T-helper 1 cell treated with Interleukin-12 subunit alpha and Interleukin-12 subunit beta and Interleukin-4 antibody, amounts not matched to agents 30 ng/mL and 1 ng/mL, for 36 hours (primary cell): Measurements from ENCODE around the gene ZNF879. TPM values are rescaled to one million over a fixed set of nuclear protein-coding genes. Genes with fewer than 3 reads are reported as not detected.

ENCODE experiments used
- intact Hi-C: fragments of 100-400 bp; cut with micrococcal nuclease; formaldehyde crosslinking; loops from one replicate; pipeline ENCODE4 v1.15.1; 2024
- total RNA-seq: library from RNA; stranded (reverse); gene quantifications from 2 replicates; pipeline ENCODE4 v1.2.3, GENCODE V29; 2022

The ZNF879 gene
- total RNA-seq, 1 donor from 2014 or later = 3.9 TPM

DNA sequence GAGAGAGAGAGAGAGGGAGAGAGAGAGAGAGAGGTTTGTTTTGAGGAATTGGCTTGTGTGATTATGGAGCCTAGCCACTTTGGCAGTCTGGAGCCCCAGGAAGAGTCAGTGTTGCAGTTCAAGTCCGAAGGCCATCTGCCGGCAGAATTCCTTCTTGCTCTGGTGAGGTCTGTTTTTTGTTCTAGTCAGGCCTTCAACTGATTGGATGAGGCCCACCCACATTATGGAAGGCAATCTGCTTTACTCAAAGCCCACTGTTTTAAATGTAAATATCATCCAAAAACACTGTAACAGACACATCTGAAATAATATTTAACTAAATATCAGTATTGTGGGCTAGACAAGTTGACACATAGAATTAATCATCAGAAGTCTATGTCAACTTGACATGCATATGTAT, 17.0 kb upstream of the ZNF879 start:
- intact Hi-C loops = no loop called here

DNA sequence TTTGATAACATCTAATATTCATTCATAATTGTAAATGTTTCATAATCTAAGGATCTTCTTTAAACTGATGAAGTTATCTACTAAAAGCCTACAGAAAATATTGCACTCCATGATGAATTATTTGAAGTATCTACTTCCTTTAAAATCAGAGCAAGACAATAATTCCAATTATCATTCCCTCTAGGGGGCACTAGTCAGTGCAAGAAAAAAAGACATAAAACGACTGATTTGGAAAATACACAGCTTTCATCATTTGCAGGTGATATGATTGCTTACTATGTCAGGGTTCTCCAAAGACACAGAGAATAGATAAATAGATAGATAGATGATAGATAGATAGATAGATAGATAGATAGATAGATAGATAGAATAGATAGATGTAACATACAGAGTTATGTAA, 14.9 kb upstream of the ZNF879 start:
- intact Hi-C loops = no loop called here

DNA sequence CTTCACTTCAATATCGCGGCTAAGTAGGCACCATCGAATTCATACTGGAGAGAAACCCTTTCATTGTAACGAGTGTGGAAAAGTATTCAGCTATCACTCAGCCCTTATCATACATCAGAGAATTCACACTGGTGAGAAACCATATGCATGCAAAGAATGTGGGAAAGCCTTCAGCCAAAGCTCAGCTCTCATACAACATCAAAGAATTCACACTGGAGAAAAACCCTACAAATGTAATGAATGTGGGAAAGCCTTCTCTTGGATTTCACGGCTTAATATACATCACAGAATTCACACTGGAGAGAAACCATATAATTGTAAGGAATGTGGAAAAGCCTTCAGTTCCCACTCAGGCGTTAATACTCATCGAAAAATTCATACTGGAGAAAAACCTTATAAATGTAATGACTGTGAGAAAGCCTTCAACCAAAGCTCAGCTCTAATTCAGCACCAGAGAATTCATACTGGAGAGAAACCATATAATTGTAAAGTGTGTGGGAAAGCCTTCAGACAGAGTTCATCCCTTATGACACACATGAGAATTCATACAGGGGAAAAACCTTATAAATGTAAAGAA, 9.5 kb downstream of the ZNF879 start:
- intact Hi-C loops = no loop called here

DNA sequence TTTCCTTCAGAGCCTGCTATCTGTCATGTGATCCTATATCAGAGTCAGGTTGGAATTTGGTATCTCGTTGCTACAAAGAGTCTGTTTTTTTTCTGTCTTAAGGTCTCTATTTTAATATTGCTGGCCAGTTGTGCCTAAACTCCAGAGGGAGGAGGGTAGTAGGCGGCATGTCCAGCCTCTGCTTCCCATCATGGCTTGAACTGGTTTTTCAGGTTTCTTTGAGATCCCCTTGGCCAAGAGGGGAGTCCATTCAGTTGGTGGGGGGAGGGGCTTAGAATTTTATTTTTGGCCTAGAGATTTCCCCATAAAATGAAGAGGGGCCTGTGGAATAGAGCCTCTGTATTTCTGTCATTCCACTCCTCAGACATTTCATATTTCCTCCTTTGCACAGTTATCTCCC, 21.2 kb downstream of the ZNF879 start:
- intact Hi-C loops = no loop called here

DNA sequence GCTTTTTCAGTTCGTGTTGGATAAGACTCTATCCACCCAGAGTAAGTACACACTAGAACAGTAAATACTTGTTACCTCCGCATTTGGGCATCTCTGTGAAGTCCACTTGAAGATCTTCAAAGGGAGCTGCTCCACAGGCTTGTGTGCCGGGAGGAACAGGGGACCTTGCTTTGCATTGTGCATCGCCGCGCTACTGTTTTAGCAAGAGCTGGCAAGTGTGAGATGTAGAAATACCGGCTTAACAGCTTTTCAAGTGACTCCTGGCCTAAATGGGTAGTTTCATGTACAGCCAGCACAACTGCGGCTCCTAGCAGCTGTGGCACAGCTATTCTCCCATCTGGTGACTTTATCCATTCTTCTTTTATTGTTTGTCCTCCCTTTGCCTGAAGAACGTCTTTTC, 28.2 kb downstream of the ZNF879 start:
- intact Hi-C loops = no loop called here

DNA sequence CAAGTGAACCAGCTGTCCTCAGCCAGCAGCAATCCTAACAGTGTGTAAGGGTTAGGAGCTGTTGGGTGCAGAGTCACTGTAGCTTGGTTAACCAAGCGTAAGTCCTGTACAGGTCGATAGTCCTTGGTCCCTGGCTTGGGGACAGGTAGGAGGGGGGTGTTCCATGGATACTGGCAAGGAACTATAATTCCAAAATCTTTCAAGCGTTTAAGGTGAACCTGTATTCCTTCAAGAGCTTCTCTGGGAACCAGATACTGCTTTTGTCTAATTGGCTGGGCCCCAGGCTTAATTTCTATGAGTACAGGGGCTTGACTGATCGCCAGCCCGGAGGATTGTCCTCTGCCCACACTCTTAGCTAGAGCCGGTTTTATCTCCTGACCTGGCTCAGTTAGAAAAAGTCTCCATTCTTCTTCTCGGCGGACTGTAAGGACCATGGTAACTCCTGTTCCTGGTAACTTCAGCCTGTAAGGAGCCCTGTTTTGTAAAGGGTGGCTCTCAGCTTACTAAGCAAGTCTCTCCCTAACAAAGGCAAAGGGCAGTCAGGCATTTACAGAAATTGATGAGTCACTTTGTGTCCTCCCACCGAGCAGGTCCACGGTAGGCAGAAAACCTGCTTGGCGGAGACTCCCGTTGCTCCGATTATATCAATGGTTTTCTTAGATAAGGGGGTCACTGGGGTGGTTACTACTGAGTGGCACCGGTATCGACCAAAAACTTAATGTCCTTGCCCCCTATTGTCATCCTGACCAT, 30.6 kb downstream of the ZNF879 start:
- intact Hi-C loops = no loop called here

DNA sequence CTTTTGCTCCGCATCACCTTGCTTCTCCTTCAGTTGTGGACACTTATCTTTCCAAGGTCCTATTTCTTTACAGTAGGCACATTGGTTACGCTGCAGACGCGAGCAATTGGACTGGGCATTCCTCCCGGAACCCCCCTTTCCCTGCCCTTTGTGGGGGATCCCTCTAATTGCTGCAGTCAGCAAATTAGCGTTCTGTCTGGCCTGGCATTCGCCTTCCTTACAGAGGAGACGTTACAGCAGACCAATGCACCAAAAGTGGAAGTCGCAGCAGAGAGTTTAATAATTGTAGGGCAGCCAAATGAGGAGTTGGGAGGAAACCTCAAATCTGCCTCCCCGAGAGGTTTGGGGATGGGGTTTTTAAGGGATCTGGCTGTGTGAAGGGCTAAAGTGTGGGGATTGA, 31.3 kb downstream of the ZNF879 start:
- intact Hi-C loops = no loop called here

DNA sequence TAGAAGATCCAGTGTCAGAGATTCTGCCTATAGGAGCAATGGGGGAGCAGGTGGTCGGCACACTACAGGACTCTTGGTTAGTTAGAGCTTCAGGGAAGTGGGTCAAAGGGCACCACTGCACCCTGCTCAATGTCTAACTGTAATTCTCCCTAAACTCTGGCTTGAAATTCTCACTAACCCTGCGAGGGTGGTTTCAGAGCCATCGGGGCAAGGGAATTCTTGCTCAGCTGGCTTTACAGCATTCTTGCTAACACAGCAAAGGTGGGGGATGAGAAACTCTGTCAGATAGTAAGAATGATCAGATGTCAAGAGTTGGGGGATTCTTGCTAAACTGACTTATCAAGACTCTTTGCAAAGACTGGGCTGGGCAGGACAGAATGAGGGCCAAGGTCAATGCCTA, 31.8 kb downstream of the ZNF879 start:
- intact Hi-C loops = no loop called here

DNA sequence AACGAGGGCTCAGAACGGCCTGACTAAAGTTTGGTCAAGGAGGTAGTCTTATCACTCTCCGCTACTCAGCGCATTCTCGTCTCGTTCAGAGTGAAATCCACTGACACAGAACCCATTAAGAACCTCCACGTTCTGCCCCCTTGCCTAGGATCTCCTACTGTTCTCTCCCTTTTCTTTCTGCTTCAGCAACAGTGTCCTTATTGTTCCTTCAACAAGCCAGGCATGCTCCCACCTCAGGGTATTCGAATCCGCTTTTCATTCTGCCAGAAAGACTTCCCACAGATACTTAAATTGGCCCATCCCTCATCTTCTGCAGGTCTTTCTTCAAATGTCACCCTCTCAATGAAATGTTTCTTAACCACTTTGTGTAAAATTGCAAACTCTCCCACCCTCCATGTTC, 32.2 kb downstream of the ZNF879 start:
- intact Hi-C loops = no loop called here

DNA sequence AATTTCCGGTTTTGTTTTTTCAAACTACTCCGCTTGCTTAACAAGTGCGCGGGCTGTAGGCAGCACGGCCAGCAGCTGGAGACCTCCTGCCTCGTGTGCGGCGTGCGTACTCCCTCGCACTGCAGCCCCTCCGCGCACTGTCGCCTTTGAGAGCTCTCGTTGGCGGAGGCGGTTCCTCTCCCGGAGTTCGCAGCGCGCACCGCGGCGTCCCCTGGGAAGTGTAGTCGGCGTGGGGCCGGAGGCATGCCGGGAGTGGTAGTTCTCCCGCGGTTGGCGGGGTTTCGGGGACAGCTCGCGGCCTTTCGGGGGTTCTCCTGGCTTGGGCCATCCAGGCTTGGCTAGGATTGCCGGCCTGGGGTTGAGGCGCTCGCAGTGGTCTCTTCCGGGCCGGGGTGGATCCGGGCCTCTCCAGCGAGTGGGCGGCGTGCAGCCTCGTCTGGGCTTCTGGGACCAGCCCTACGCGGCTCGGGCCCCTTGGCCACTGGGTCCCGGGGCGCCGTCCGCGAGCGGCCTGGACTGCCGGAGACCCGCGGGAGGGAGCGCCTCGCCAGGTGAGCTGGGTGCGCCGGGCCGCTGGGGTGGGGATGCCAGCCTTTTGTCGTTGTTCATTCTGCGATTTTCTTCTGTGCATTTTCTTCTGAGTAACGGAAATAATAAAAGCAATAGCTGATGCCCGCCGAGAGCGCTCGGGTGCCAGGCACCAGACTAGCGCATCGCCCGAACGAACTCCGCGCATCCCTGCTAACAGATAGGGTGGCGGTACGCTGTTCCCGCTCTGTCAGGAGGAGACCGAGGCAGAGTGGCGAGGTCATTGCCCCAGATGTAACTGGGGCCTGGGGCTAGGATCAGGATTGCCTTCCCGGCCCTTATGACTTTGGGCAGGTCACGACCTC, 36.8 kb downstream of the ZNF879 start, which contains the start of gene ZNF354C:
Gene ZNF354C, plus strand, starts transcription at position 258 of the 893 bp plus-strand sequence. CDS start 1,696 bp downstream, outside the sequence.
- intact Hi-C loops = loop anchor here (1.0 kb wide), 4 partner anchors 37 to 434 kb away; partner anchors contain the start of genes ZNF354A, ZNF354B and ZNF879

DNA sequence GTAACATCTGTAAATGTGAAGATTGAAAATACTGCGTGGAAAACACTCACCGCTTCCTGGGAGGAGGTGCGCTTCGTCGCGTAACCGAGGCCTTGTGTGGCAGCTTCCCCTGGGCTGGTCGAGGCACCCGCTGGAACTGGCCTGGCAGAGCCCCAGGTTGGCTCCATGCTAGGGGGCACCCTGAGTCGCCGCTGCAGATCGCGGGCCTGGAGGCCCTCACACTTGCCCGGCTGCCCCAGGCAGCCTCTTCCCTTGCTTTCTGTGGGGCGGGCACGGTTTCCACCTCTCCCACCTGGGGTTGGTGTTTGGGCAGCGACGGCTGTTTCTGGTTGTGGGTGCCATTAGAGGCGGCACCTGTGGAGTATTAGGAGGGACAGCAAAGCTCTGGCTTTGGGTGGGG, 37.4 kb downstream of the ZNF879 start:
- intact Hi-C loops = no loop called here

DNA sequence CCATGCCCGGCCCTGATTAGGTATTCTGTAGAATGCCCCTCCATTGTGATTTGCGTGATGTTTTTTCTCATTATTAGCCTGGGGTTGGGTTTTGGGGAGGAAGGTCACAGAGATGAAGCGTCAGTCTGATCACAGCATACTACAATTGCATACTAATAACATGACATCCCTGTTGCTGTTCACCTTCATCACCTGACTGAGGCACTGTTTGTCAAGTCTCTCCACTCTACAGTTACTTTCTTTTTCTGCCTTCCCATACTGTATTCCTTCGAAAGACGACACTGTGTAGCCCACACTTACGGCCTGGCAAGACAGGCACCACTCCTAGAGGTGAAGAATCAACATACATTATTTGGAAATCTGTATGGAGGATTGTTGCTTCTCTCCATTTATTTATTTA, 42.1 kb downstream of the ZNF879 start:
- intact Hi-C loops = no loop called here

DNA sequence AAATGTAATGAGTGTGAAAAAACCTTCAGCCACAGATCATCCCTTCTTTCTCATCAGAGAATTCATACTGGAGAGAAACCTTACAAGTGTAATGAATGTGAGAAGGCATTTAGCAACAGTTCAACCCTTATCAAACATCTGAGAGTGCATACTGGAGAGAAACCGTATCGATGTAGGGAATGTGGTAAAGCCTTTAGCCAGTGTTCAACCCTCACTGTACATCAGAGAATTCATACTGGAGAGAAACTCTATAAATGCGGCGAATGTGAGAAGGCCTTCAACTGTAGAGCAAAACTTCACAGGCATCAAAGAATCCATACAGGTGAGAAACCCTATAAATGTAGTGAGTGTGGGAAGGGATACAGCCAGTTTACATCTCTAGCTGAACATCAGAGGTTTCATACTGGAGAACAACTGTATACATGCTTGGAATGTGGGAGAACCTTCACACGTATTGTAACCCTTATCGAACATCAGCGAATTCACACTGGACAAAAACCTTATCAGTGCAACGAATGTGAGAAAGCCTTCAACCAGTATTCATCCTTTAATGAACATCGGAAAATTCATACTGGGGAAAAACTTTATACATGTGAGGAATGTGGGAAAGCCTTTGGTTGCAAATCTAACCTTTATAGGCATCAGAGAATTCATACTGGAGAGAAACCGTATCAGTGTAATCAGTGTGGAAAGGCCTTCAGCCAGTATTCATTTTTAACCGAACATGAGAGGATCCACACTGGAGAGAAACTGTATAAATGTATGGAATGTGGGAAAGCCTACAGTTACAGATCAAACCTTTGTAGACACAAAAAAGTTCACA, 55.8 kb downstream of the ZNF879 start:
- intact Hi-C loops = no loop called here

DNA sequence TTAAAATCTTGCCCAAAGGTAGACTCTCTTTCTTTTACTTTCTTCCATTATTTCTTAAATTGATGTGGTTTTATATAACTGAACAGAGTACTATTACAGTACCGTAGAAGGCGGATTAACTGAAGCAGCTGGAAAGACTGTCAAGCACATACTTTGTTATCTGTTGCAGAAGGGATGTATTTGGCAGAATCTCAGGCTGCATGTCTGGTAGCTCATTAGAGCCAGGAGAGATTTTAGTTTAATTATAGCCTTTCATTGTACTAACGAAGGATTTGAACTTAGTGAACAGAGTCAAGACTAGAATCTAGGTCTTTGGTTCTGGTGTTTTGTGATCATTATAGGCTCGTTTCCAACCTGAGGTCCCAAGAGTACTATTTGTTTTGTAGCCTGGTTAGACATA, 57.1 kb downstream of the ZNF879 start:
- intact Hi-C loops = no loop called here

Other genes starting within 250 kb of the ZNF879 start
- 16.6 and 16.8 TPM in 2 replicates for gene ZNF354B, start 163.9 kb upstream of the ZNF879 start, total RNA-seq
- 0.24 and 0.32 TPM in 2 replicates for gene ZFP2, start 127.9 kb upstream of the ZNF879 start, total RNA-seq
- not detected in 2 replicates for gene ZNF454, start 82.6 kb upstream of the ZNF879 start, total RNA-seq
- gene GRM6, start 28.5 kb upstream of the ZNF879 start, total RNA-seq = not detected in 2 replicates
- 4.4 and 4.7 TPM in 2 replicates for gene ZNF354C, start 36.6 kb downstream of the ZNF879 start, total RNA-seq